Heart left ventricle (tissue), 16 donors: ENCODE results near the gene CD302. TPM values are rescaled to one million over a fixed set of nuclear protein-coding genes. Genes with fewer than 3 reads are reported as not detected.
A peak's percentile ranks its signal among the peaks of the same experiment; 100 is the strongest.

Experiments
- ATAC-seq, 4 donors: fragments of 200-7000 bp; cut with Tn5 transposase; one replicate each; pipeline ENCODE4 v1.9.1; 2020 to 2022; ENCODE audit warnings: moderate library complexity in 4 of 4, mild to moderate bottlenecking in 3 of 4, moderate number of reproducible peaks in 1 of 4
- DNase-seq, 5 donors: peaks; one replicate each; pipeline ENCODE4 v3.0.0-alpha.2; 2020
- H3K27ac ChIP-seq, 12 donors: fragments of 200-600 bp; sonication (generic) in 4 of 12; one replicate each; pipeline versions ENCODE4 v1.5.0 to v1.8.0; 2016 to 2022; ENCODE audit warnings: mild to moderate bottlenecking in 2 of 12
- H3K27me3 ChIP-seq, 9 donors: fragments of 200-600 bp; sonication (generic) in 2 of 9; one replicate each; pipeline versions ENCODE4 v1.5.1 to v1.8.0; 2016 to 2022; ENCODE audit warnings: mild to moderate bottlenecking in 3 of 9
- H3K36me3 ChIP-seq, 9 donors: fragments of 200-600 bp; sonication (generic) in 2 of 9; one replicate each; pipeline versions ENCODE4 v1.5.0 to v1.8.0; 2018 to 2022; ENCODE audit warnings: mild to moderate bottlenecking in 2 of 9
- H3K4me1 ChIP-seq, 12 donors: fragments of 200-600 bp; sonication (generic) in 4 of 12; one replicate each; pipeline versions ENCODE4 v1.5.0 to v1.8.0; 2016 to 2022; ENCODE audit warnings: mild to moderate bottlenecking in 3 of 12
- H3K4me3 ChIP-seq, 12 donors: fragments of 200-600 bp; sonication (generic) in 4 of 12; one replicate each; pipeline versions ENCODE4 v1.5.0 to v1.8.0; 2017 to 2022; ENCODE audit warnings: mild to moderate bottlenecking in 9 of 12, moderate library complexity in 4 of 12
- H3K9me3 ChIP-seq, 12 donors: fragments of 200-600 bp; sonication (generic) in 4 of 12; one replicate each; pipeline versions ENCODE4 v1.5.0 to v1.8.0; 2016 to 2022; ENCODE audit warnings: mild to moderate bottlenecking in 1 of 12
- POLR2A ChIP-seq, 2 donors: fragments of 450-650 bp; IDR thresholded peaks; one replicate each; pipeline ENCODE4 v1.6.1; 2017; ENCODE audit warnings: antibody characterized with exemption in 2 of 2, mild to moderate bottlenecking in 2 of 2, moderate library complexity in 2 of 2
- WGBS, 4 donors: extraction: QIAGEN DNeasy Blood & Tissue Kit in 2 of 4; methylation state at CpG; one replicate each; pipeline versions ENCODE4 v1.1.5 to v1.1.7; 2013 to 2018; 5-methylcytosine and 5-hydroxymethylcytosine counted together
- intact Hi-C, 10 donors: fragments of 100-400 bp; cut with DNase I; formaldehyde crosslinking; loops; one replicate each; pipeline versions ENCODE4 v1.11.1 to v1.14.2; 2022
- polyA plus RNA-seq, 2 donors: library from polyadenylated mRNA; stranded (reverse); fragments of 200-250 nt; gene quantifications; one replicate each; pipeline ENCODE4 v1.2.3, GENCODE V29; 2013
- total RNA-seq, 9 donors: library from RNA; depleted of rRNA in 2 of 9; stranded (reverse); fragments of >200 nt in 2 of 9; fragmentation: NEBNext Ultra II Directional in 3 of 9; extraction: Animal tissue kit (Norgen Biotek cat#: 25700) in 3 of 9; gene quantifications; one replicate each; pipeline versions ENCODE4 v1.1.0 to v1.2.4, GENCODE V29; 2016 to 2023
- TF ChIP-seq, protein P1 (sequence below), 12 donors: fragments of 200-600 bp; sonication (generic) in 4 of 12; IDR thresholded peaks; one replicate each; pipeline versions ENCODE4 v1.5.0 to v1.8.0; 2018 to 2022; ENCODE audit warnings: antibody characterized with exemption in 12 of 12, mild to moderate bottlenecking in 5 of 12
- donor health status: ischemic (EF 13 %, LVEDD 7.1; RV severe dilation, severe dysfunction).
- donor health status: healthy with polysubstance abuse.
- donor health status: DM: no; HTN: yes; CAD: no.
- donor health status: DM: no; HTN: no; CAD: no.
- donor health status: ischemic (EF 25% LVEDD 6.9; RV normal size, moderate dysfunction).
- donor health status: ischemic (EF 25% LVEDD 5.7; RV mildly dilated, moderate dysfunction).
- donor health status: healthy.
- donor health status: DM: yes; HTN: yes; CAD: no.
- donor health status: ischemic (EF 35%, LVEDD 5.7; RV mildly dilated, moderate dysfunction).
- donor health status: nonischemic (EF 11% LVEDD 7.7; RV severe dilation, severe dysfunction).
- donor health status: DM: yes; HTN: yes; CAD: no.
- donor health status: PGD.
- donor health status: ischemic (EF 29% LVEDD 5.4; RV normal size, mild dysfunction).
- donor health status: nonischemic (EF 23%, LVEDD 6.1; RV moderate dilation, normal function).

Gene CD302
- total and polyA plus RNA-seq, 11 donors: 5.2 to 24.9 (median 10.5) TPM

DNA sequence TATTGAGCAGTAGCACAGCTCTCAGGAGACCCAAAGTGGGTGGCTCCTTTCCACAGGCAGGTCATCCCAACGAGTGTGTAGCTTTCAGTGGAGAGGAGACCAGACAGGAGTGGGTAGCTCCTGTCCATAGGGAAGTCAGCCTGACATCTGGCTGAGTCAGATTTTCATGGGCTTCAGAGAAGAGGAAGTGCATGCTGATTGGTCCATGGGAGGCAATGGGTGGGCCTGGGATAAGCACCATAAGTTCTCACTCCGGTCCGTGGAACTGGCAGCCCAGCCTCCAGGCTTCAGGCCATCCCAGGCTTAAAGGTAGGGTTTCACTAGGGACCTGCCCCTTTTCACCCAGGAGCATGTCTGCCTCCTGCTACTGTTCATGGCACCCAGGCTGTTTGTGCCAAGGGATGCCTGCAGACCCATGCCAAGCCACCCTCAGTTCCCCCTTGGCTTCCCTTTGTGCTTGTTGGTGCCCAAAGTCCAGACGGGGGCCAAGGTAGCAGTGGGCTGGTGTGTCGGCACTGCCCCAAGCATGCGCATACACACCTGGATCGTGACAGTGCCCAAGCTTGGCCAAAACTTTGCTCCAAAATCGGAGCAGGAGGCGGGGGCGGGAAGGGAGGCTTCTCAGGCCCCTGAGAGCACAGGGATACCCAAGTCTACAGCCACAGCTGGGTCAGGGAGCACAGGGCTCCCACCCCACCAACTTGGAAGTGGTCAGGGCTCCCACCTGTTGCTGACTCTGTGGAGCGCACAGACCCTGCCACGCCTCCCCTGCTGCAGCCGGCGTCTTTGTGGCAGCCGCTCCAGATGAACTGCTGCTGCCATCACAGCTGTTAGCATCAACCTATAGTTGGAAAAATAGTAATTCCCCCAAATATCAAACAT lies 59.3 kb downstream of the CD302 start:
- H3K4me3 ChIP-seq: no peak overlapping the region
- ATAC-seq (peak; percentile 17 to 61 (median 42)), DNase-seq (peak in 1 of 5 donors; percentile 17)
- H3K9me3 ChIP-seq: no peaks in the 10 kb centered on the region
- 85 to 93% (median 88%) methylated on average over 6 to 15 of the region's 15 CpGs for WGBS, 4 donors
- peaks cover 0 to 38% (median 18%) of the 10 kb centered on the region in 12 donors for H3K4me1 ChIP-seq
- H3K27me3 ChIP-seq: no peaks in the 10 kb centered on the region
- intact Hi-C loops: loop anchor here in 1 of 10 donors (5.0 kb wide), 1 partner anchor 44 kb away; no protein-coding TSS in a partner anchor
- TF ChIP-seq, protein P1, sequence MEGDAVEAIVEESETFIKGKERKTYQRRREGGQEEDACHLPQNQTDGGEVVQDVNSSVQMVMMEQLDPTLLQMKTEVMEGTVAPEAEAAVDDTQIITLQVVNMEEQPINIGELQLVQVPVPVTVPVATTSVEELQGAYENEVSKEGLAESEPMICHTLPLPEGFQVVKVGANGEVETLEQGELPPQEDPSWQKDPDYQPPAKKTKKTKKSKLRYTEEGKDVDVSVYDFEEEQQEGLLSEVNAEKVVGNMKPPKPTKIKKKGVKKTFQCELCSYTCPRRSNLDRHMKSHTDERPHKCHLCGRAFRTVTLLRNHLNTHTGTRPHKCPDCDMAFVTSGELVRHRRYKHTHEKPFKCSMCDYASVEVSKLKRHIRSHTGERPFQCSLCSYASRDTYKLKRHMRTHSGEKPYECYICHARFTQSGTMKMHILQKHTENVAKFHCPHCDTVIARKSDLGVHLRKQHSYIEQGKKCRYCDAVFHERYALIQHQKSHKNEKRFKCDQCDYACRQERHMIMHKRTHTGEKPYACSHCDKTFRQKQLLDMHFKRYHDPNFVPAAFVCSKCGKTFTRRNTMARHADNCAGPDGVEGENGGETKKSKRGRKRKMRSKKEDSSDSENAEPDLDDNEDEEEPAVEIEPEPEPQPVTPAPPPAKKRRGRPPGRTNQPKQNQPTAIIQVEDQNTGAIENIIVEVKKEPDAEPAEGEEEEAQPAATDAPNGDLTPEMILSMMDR (IDR thresholded peaks at IDR 0.05): no peak
- TF ChIP-seq POLR2A (IDR thresholded peaks at IDR 0.05): no peak
- H3K36me3 ChIP-seq: peaks cover 0 to 94% (median 65%) of the 10 kb centered on the region in 9 donors
- peak overlapping the region in 1 of 12 donors; percentile 45 for H3K27ac ChIP-seq

DNA sequence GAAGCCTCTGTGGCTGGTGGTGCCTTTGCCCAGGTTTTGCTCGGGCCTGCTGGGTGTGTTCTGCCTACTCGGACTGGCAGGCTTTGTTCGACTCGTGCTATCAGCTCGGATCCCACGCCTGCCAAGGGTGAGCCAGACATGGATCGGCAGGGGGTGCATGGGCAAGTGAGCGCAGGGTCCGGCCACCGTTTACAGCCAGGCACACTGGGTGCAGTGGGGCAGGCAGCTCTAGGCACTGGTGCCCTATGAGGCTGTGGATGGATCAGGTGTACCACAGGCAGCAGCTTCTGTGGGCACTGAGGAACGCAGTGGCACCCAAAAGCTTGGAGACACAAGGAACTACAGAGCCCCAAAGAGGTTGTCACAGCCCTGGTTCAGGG lies 60.1 kb downstream of the CD302 start:
- Histone ChIP-seq H3K27ac (peak overlapping the region in 3 of 12 donors; percentile 4 to 45 (median 11)), H3K4me1 (peaks cover 0 to 38% (median 17%) of the 10 kb centered on the region in 12 donors)
- peak; percentile 60 to 87 (median 78) for ATAC-seq

DNA sequence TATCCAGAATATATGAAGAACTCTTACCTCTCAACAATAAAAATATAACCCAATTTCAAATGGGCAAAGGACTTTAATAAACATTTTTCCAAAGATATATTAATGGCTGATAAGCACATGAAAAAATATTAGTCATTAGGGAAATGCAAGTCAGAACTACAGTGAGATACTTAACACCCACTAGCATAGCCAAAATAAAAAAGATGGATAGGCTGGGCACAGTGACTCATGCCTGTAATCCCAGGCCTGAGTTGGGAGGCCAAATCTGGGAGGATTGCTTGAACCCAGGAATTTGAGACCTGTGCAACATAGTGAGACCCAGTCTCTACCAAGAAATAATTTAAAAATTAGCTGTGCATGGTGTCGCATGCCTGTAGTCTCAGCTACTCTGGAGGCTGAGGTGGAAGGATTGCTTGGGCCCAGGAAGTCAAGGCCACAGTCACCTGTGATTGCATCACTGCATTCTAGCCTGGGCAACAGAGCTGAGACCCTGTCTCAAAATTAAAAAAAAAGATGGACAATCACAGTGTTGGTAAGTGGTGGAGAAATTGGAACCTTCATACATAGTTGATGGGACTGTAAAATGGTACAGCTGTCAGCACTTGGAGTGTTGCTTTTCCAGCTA lies 60.6 kb downstream of the CD302 start:
- no peaks in the 10 kb centered on the region for H3K27me3 ChIP-seq
- H3K9me3 ChIP-seq: no peaks in the 10 kb centered on the region
- ATAC-seq (peak in 2 of 4 donors; percentile 11 to 33), DNase-seq (no peak)
- H3K4me1 ChIP-seq: peaks cover 0 to 38% (median 16%) of the 10 kb centered on the region in 12 donors
- intact Hi-C loops: loop anchor here in 1 of 10 donors (5.0 kb wide), 1 partner anchor 45 kb away; no protein-coding TSS in a partner anchor
- no peak for TF ChIP-seq POLR2A (IDR thresholded peaks at IDR 0.05)
- TF ChIP-seq, protein P1 (IDR thresholded peaks at IDR 0.05): no peak
- H3K4me3 ChIP-seq: no peak overlapping the region
- H3K27ac ChIP-seq: peak overlapping the region in 3 of 12 donors; percentile 9 to 45 (median 11)
- H3K36me3 ChIP-seq: peaks cover 0 to 94% (median 65%) of the 10 kb centered on the region in 9 donors
- WGBS, 4 donors: 92 to 100% (median 98%) methylated on average over 1 of the region's 1 CpG

More for the DNA sequence above, 60.1 kb downstream of the CD302 start:
- H3K36me3 ChIP-seq: peaks cover 0 to 94% (median 65%) of the 10 kb centered on the region in 9 donors
- no peaks in the 10 kb centered on the region for H3K9me3 ChIP-seq
- peak in 4 of 5 donors; percentile 38 to 67 (median 54) for DNase-seq
- H3K27me3 ChIP-seq: no peaks in the 10 kb centered on the region
- intact Hi-C loops: loop anchor here in 1 of 10 donors (5.0 kb wide), 1 partner anchor 44 kb away; no protein-coding TSS in a partner anchor
- WGBS, 4 donors: 60 to 78% (median 69%) methylated on average over 10 to 11 of the region's 11 CpGs
- TF ChIP-seq POLR2A (IDR thresholded peaks at IDR 0.05): no peak
- TF ChIP-seq, protein P1 (IDR thresholded peaks at IDR 0.05): no peak
- H3K4me3 ChIP-seq: no peak overlapping the region
